HG03135 (cell line): Measurements from ENCODE around the gene C2CD4B.

Experiments
- ATAC-seq: cut with Tn5 transposase; IDR thresholded peaks from one replicate; pipeline ENCODE4 v1.9.1; 2021; ENCODE audit warnings: mild to moderate bottlenecking, moderate library complexity; ENCODE audit not compliant: unreplicated experiment

C2CD4B gene

GRCh38 chr15:62120776-62121175 is 44.3 kb downstream of the C2CD4B start:
- no peak for ATAC-seq

- ATAC-seq = no peak
These were observed 45.2 kb downstream of the C2CD4B start for GRCh38 chr15:62119874-62120273.

GRCh38 chr15:62119227-62119864 is 45.7 kb downstream of the C2CD4B start:
- ATAC-seq = no peak

- ATAC-seq = no peak
These were observed 46.4 kb downstream of the C2CD4B start for GRCh38 chr15:62118520-62119226.

GRCh38 chr15:62115847-62116246 is 49.2 kb downstream of the C2CD4B start:
- ATAC-seq = no peak
